IMR-90 (cell line): ENCODE measurements around the gene MAP7D1.

Experiments used
- BHLHE40 ChIP-seq: fragments of 150-350 bp; IDR thresholded peaks from 2 replicates; pipeline ENCODE4 v1.6.1; 2016; ENCODE audit warnings: mild to moderate bottlenecking, low read depth, low read length
- CEBPB ChIP-seq: IDR thresholded peaks from 2 replicates; pipeline ENCODE4 v1.6.1; 2012; ENCODE audit warnings: low read depth, low read length, improper control_type of control experiment
- CTCF ChIP-seq: conservative IDR thresholded peaks from 2 replicates; pipeline ENCODE4 v1.5.1; 2012; ENCODE audit warnings: mild to moderate bottlenecking, low read depth, low read length, improper control_type of control experiment
- FOS ChIP-seq: fragments of 150-350 bp; IDR thresholded peaks from 2 replicates; pipeline ENCODE4 v1.6.1; 2016; ENCODE audit warnings: low read depth, low read length
- MXI1 ChIP-seq: IDR thresholded peaks from 2 replicates; pipeline ENCODE4 v1.6.1; 2012; ENCODE audit warnings: low read depth, mild to moderate bottlenecking, low read length, moderate library complexity, borderline replicate concordance
- POLR2A ChIP-seq: IDR thresholded peaks from 2 replicates; pipeline ENCODE4 v1.6.1; 2012; ENCODE audit warnings: mild to moderate bottlenecking, low read depth, low read length
- RAD21 ChIP-seq: IDR thresholded peaks from 2 replicates; pipeline ENCODE4 v1.6.1; 2012; ENCODE audit warnings: low read length, improper control_type of control experiment
- RCOR1 ChIP-seq: IDR thresholded peaks from 2 replicates; pipeline ENCODE4 v1.6.1; 2012; ENCODE audit warnings: mild to moderate bottlenecking, low read length, improper control_type of control experiment; ENCODE audit not compliant: insufficient replicate concordance
- SMC3 ChIP-seq: fragments of 150-350 bp; IDR thresholded peaks from 2 replicates; pipeline ENCODE4 v1.6.1; 2016; ENCODE audit warnings: low read depth, mild to moderate bottlenecking, antibody characterized with exemption, low read length, moderate library complexity
- USF2 ChIP-seq: fragments of 150-350 bp; IDR thresholded peaks from 2 replicates; pipeline ENCODE4 v1.6.1; 2017; ENCODE audit warnings: mild to moderate bottlenecking, antibody characterized with exemption, low read length, low read depth

GRCh38 chr1:36183309-36183856 lies 27.4 kb downstream of the MAP7D1 start:
- TF ChIP-seq CTCF, result no peak
- no peak for TF ChIP-seq MXI1
- no peak for TF ChIP-seq CEBPB
- TF ChIP-seq RAD21, result no peak
- TF ChIP-seq POLR2A, result no peak
- TF ChIP-seq RCOR1, result no peak
- no peak for TF ChIP-seq USF2
- no peak for TF ChIP-seq BHLHE40
- TF ChIP-seq SMC3, result no peak
- TF ChIP-seq FOS, result no peak
